PFSK-1 (cell line): ENCODE measurements around the gene PAPPA2.

Experiments used
- POLR2AphosphoS5 ChIP-seq: IDR thresholded peaks from 2 replicates; pipeline ENCODE4 v1.6.1; 2012; ENCODE audit warnings: low read depth, mild to moderate bottlenecking, control low read depth, low read length, moderate library complexity
- SIN3A ChIP-seq: IDR thresholded peaks from 2 replicates; pipeline ENCODE4 v1.6.1; 2012; ENCODE audit warnings: mild to moderate bottlenecking, low read length, moderate library complexity, borderline replicate concordance; ENCODE audit not compliant: insufficient read depth
- TAF1 ChIP-seq: IDR thresholded peaks from 2 replicates; pipeline ENCODE4 v1.6.1; 2012; ENCODE audit warnings: low read length, control low read depth, borderline replicate concordance; ENCODE audit not compliant: insufficient read depth
- TF ChIP-seq, protein P1 (sequence below), 2 experiments: IDR thresholded peaks; 2 replicates each; pipeline versions ENCODE4 v1.6.1 to v1.8.0; 2011 to 2012; ENCODE audit warnings: low read depth in 2 of 2, low read length in 2 of 2, control low read depth in 1 of 2, inconsistent platforms in 1 of 2, mild to moderate bottlenecking in 1 of 2, moderate library complexity in 1 of 2; ENCODE audit not compliant: insufficient read depth in 1 of 2

DNA sequence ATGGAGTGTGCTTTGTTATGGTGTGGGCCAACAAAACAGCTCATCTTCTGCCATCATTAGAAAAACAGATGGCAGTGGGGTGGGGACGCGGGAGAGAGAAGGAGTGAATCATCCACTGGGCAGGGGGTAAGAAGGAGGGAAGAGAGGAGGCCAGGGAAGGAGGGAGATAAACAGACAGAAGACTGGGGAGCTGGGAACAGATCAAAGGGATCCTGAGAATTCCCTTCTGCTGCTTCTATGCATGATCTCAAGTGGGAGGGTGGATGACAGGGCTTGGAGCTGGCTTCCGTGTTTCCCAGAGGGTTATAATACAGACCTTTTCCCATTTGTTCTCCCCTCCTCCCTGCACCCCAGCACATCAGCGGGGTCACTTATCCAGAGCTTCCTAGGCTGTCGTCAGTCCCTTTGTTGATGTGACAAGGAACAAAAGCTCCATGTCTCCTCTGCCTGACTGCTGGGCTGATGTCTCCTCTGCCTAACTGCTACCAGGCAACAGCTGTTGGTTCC is 338.6 kb downstream of the PAPPA2 start:
- TF ChIP-seq, protein P1, sequence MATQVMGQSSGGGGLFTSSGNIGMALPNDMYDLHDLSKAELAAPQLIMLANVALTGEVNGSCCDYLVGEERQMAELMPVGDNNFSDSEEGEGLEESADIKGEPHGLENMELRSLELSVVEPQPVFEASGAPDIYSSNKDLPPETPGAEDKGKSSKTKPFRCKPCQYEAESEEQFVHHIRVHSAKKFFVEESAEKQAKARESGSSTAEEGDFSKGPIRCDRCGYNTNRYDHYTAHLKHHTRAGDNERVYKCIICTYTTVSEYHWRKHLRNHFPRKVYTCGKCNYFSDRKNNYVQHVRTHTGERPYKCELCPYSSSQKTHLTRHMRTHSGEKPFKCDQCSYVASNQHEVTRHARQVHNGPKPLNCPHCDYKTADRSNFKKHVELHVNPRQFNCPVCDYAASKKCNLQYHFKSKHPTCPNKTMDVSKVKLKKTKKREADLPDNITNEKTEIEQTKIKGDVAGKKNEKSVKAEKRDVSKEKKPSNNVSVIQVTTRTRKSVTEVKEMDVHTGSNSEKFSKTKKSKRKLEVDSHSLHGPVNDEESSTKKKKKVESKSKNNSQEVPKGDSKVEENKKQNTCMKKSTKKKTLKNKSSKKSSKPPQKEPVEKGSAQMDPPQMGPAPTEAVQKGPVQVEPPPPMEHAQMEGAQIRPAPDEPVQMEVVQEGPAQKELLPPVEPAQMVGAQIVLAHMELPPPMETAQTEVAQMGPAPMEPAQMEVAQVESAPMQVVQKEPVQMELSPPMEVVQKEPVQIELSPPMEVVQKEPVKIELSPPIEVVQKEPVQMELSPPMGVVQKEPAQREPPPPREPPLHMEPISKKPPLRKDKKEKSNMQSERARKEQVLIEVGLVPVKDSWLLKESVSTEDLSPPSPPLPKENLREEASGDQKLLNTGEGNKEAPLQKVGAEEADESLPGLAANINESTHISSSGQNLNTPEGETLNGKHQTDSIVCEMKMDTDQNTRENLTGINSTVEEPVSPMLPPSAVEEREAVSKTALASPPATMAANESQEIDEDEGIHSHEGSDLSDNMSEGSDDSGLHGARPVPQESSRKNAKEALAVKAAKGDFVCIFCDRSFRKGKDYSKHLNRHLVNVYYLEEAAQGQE (IDR thresholded peaks at IDR 0.05; ENCODE audit: insufficient read depth in 1 of 2, low read depth in 2 of 2, low read length in 2 of 2), result no peak
- TF ChIP-seq POLR2AphosphoS5 (no peak), SIN3A (no peak), TAF1 (no peak)
